ENCODE measurements around the gene ADGRL2. TPM values are rescaled to one million over a fixed set of nuclear protein-coding genes. Genes with fewer than 3 reads are reported as not detected.

ADGRL2 gene
- total and polyA plus RNA-seq, 2 donors (not counting 3 experiments of a cell fraction or from before 2014, with no cell fraction given), result 32.7 to 46.1 TPM

DNA sequence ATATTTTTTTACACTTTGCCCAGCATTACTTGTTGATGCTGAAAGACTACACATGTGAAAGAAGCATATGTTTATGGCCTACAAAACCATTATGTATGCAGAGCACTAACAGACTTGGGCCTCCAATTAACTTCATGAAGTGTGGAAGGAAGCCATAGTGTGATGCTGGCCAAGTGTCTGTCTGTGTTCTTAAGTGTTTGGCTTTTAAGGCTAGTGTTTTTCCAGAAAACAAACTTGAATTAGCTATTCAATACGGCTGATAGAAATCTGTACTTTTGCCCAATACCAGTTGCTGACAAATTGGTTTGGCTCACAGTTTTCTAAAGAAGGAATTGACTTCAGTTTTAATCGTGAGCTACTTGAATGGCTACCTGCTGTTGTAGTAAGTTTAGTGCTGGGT is 136.1 kb downstream of the ADGRL2 start:
- Histone ChIP-seq H3K9me1 (replicated peaks; ENCODE audit: control insufficient read depth, extremely low read depth, insufficient read depth, low read length) (no peaks in the 10 kb centered on the region), H3K27ac (ENCODE audit: insufficient read depth, low read depth, low read length) (no peak overlapping the region), H3K36me3 (ENCODE audit: control insufficient read depth in 2 of 2, extremely low read depth in 1 of 2, insufficient read depth in 2 of 2, low read length in 2 of 2) (no peaks in the 10 kb centered on the region), H4K20me1 (replicated peaks; ENCODE audit: control insufficient read depth, extremely low read depth, insufficient read depth, low read length) (no peaks in the 10 kb centered on the region), H3K9ac (replicated peaks; ENCODE audit: extremely low read depth, insufficient read depth, low read length) (no peak overlapping the region), H3K4me1 (ENCODE audit: control insufficient read depth, extremely low read depth, insufficient read depth, low read length) (no peaks in the 10 kb centered on the region), H3K4me3 (replicated peaks in 1 of 3; ENCODE audit: insufficient read depth in 1 of 3, low read depth in 1 of 3, low read length in 3 of 3) (no peak overlapping the region), H3K9me3 (replicated peaks; ENCODE audit: control insufficient read depth, insufficient read depth, low read length) (no peaks in the 10 kb centered on the region), H2AFZ (ENCODE audit: low read depth, low read length) (no peak overlapping the region), H3K27me3 (ENCODE audit: control insufficient read depth in 2 of 2, insufficient read depth in 2 of 2, low read length in 2 of 2) (no peaks in the 10 kb centered on the region), H3K4me2 (ENCODE audit: insufficient read depth, low read length) (no peak overlapping the region), H3K79me2 (ENCODE audit: control insufficient read depth, insufficient read depth, low read length) (no peaks in the 10 kb centered on the region)
- no peak for TF ChIP-seq EZH2 (IDR thresholded peaks at IDR 0.05; ENCODE audit: borderline replicate concordance, low read depth, low read length, severe bottlenecking)
- TF ChIP-seq JUN (IDR thresholded peaks at IDR 0.05; ENCODE audit: borderline replicate concordance, insufficient read depth, insufficient read length, low read depth), result no peak
- FAIRE-seq, result peak; percentile 21
- no peak for DNase-seq (ENCODE audit: low read depth, low spot score)
- BruUV-seq (replicated peaks), result no TSS peak
- intact Hi-C loops (cut with micrococcal nuclease) (loop anchor here (5.0 kb wide), 1 partner anchor 100 kb away; no protein-coding TSS in a partner anchor), dilution Hi-C loops (cut with MboI; ENCODE audit: extremely low pct_ligation_motif_present, low sequenced_read_pairs) (no loop called here)
- ChIA-PET POLR2A (no interaction called here), CTCF (interaction anchor here (2.0 kb wide), 1 partner anchor 9 kb away, joined by 10 read pairs; no protein-coding TSS in a partner anchor)

GRCh38 chr1:81937791-81938450 is 137.2 kb downstream of the ADGRL2 start:
- intact Hi-C loops (cut with micrococcal nuclease), result loop anchor here (5.0 kb wide), 1 partner anchor 101 kb away; no protein-coding TSS in a partner anchor
- H3K9ac ChIP-seq (replicated peaks; ENCODE audit: extremely low read depth, insufficient read depth, low read length), result no peak overlapping the region
- ChIA-PET CTCF (interaction anchor here (1.0 to 2.0 kb wide), 3 partner anchors 10 to 388 kb away, joined by 3 to 10 read pairs (median 3); no protein-coding TSS in a partner anchor), POLR2A (no interaction called here)
- no peaks in the 10 kb centered on the region for H3K79me2 ChIP-seq (ENCODE audit: control insufficient read depth, insufficient read depth, low read length)
- no peaks in the 10 kb centered on the region for H3K36me3 ChIP-seq (ENCODE audit: control insufficient read depth in 2 of 2, extremely low read depth in 1 of 2, insufficient read depth in 2 of 2, low read length in 2 of 2)
- no peak overlapping the region for H3K27ac ChIP-seq (ENCODE audit: insufficient read depth, low read depth, low read length)
- H4K20me1 ChIP-seq (replicated peaks; ENCODE audit: control insufficient read depth, extremely low read depth, insufficient read depth, low read length), result no peaks in the 10 kb centered on the region
- BruUV-seq (replicated peaks), result no TSS peak
- no peaks in the 10 kb centered on the region for H3K27me3 ChIP-seq (ENCODE audit: control insufficient read depth in 2 of 2, insufficient read depth in 2 of 2, low read length in 2 of 2)
- H3K4me2 ChIP-seq (ENCODE audit: insufficient read depth, low read length), result no peak overlapping the region
- DNase-seq (ENCODE audit: low read depth, low spot score), result no peak
- dilution Hi-C loops (cut with MboI; ENCODE audit: extremely low pct_ligation_motif_present, low sequenced_read_pairs), result no loop called here
- no peak for TF ChIP-seq FOS (IDR thresholded peaks at IDR 0.05; ENCODE audit: borderline replicate concordance, insufficient read depth, low read length)
- no peak overlapping the region for H2AFZ ChIP-seq (ENCODE audit: low read depth, low read length)
- no peak for FAIRE-seq
- no peaks in the 10 kb centered on the region for H3K9me1 ChIP-seq (replicated peaks; ENCODE audit: control insufficient read depth, extremely low read depth, insufficient read depth, low read length)
- no peak overlapping the region for H3K4me3 ChIP-seq (replicated peaks in 1 of 3; ENCODE audit: insufficient read depth in 1 of 3, low read depth in 1 of 3, low read length in 3 of 3)
- H3K9me3 ChIP-seq (replicated peaks; ENCODE audit: control insufficient read depth, insufficient read depth, low read length), result no peaks in the 10 kb centered on the region
- no peaks in the 10 kb centered on the region for H3K4me1 ChIP-seq (ENCODE audit: control insufficient read depth, extremely low read depth, insufficient read depth, low read length)
